NCI-H524 treated with DMSO at 0.1 percent for 48 hours (cell line): Measurements from ENCODE around the gene GRB10.

Experiments used
- DNase-seq: peaks from one replicate; lab custom pipeline; 2025; lab: John Stamatoyannopoulos, UW

Gene GRB10

GRCh38 chr7:50632561-50633413, 149.9 kb downstream of the GRB10 start:
- no peak for DNase-seq

GRCh38 chr7:50631639-50632038, 151.1 kb downstream of the GRB10 start:
- DNase-seq = no peak

GRCh38 chr7:50631100-50631499, 151.6 kb downstream of the GRB10 start:
- no peak for DNase-seq

GRCh38 chr7:50629238-50629901, 153.3 kb downstream of the GRB10 start:
- no peak for DNase-seq

GRCh38 chr7:50628434-50629084, 154.1 kb downstream of the GRB10 start:
- DNase-seq = no peak

- DNase-seq = no peak
Observed at GRCh38 chr7:50627824-50628361, 154.8 kb downstream of the GRB10 start.

GRCh38 chr7:50626286-50626685, 156.4 kb downstream of the GRB10 start:
- DNase-seq = no peak

GRCh38 chr7:50625360-50625759, 157.3 kb downstream of the GRB10 start:
- DNase-seq = no peak

GRCh38 chr7:50622821-50623220, 159.9 kb downstream of the GRB10 start:
- no peak for DNase-seq

- no peak for DNase-seq
Observed at GRCh38 chr7:50621973-50622490, 160.7 kb downstream of the GRB10 start.

- DNase-seq = no peak
Observed at GRCh38 chr7:50621206-50621605, 161.5 kb downstream of the GRB10 start.

GRCh38 chr7:50620433-50620832, 162.3 kb downstream of the GRB10 start:
- no peak for DNase-seq

- no peak for DNase-seq
Observed at GRCh38 chr7:50619684-50620083, 163.0 kb downstream of the GRB10 start.

- no peak for DNase-seq
Observed at GRCh38 chr7:50618281-50618680, 164.4 kb downstream of the GRB10 start.

GRCh38 chr7:50615519-50616080, 167.1 kb downstream of the GRB10 start:
- DNase-seq = no peak

GRCh38 chr7:50614721-50615518, 167.8 kb downstream of the GRB10 start:
- DNase-seq = no peak

GRCh38 chr7:50613473-50613872, 169.2 kb downstream of the GRB10 start:
- DNase-seq = no peak

GRCh38 chr7:50612704-50613103, 170.0 kb downstream of the GRB10 start:
- DNase-seq = no peak

- no peak for DNase-seq
Observed at GRCh38 chr7:50610521-50611277, 172.0 kb downstream of the GRB10 start.

- no peak for DNase-seq
Observed at GRCh38 chr7:50608196-50608906, 174.3 kb downstream of the GRB10 start.
